NCI-H2107 (cell line): ENCODE data around the gene CD226.

Source experiments
- DNase-seq: peaks from one replicate; lab custom pipeline; 2025; lab: John Stamatoyannopoulos, UW

Gene CD226

GRCh38 chr18:69814861-69815385 lies 132.8 kb downstream of the CD226 start:
- DNase-seq, result no peak

GRCh38 chr18:69813559-69813958 lies 134.1 kb downstream of the CD226 start:
- DNase-seq, result no peak

- DNase-seq, result no peak
Measured at GRCh38 chr18:69808399-69808798, 139.3 kb downstream of the CD226 start.

GRCh38 chr18:69804776-69805501 lies 142.7 kb downstream of the CD226 start:
- no peak for DNase-seq
